GM12892 (cell line): ENCODE measurements around the gene GEMIN7.

Experiments used
- DNase-seq: peaks from one replicate; pipeline ENCODE4 v3.0.0; 2011; ENCODE audit not compliant: insufficient read length
- FAIRE-seq: peaks from 2 replicates; lab custom pipeline; 2011; peaks lifted over from hg19 to GRCh38; lab: Jason Lieb, UNC
- POLR2A ChIP-seq: IDR thresholded peaks from 2 replicates; pipeline ENCODE4 v1.6.1; 2011; ENCODE audit warnings: low read depth, low read length, control low read depth
- POLR2AphosphoS5 ChIP-seq: IDR thresholded peaks from 2 replicates; pipeline ENCODE4 v1.6.1; 2011; ENCODE audit warnings: low read depth, low read length, control low read depth
- TAF1 ChIP-seq: IDR thresholded peaks from 2 replicates; pipeline ENCODE4 v1.6.1; 2011; ENCODE audit warnings: low read depth, mild to moderate bottlenecking, control low read depth, low read length, borderline replicate concordance

Gene GEMIN7

DNA sequence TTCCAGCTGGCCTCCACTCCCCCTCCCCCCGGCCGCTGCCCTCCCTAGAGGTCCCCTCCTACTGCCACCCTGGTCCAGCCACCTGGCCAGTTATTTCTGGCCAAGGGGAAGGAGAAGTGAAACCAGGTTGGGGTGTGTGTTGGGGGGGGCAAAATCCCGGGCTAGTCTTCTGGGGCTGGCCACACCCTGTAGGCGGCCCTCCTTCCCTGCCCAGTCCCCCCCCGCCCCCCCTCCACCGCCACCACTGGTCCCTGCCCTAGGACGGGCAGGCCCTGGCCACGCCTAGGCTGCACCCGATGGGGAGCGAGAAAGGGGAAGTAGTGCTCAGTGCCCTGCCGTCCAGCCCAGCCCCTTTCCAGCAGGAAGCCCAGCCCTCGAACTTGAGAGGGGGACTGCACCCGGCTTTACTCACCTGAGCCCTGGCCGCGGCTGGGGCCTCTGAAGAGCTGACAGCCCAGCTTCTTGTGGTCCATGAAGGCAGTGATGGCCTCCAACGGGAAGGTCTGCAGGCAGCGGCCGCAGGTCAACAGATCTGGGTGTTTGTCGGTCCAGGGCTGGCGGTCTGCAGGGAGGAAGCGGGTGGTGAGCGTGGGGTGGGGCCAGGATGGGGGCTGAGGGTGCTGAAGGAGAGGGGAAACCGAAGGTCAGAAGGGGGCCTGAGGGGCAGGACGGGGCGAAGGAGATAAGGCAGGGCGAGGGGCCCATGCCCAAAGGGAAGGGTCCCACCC is 3.6 kb upstream of the GEMIN7 start:
- FAIRE-seq (peak; percentile 81), DNase-seq (peak; percentile 95)
- no peak; the same call in 1 of the 2 replicates for TF ChIP-seq POLR2A
- TF ChIP-seq POLR2AphosphoS5, result 0 out of 2 replicates have a peak, but pooled peaks have one; percentile 2
- 0 out of 2 replicates have a peak, but pooled peaks have one; percentile 18 for TF ChIP-seq TAF1

DNA sequence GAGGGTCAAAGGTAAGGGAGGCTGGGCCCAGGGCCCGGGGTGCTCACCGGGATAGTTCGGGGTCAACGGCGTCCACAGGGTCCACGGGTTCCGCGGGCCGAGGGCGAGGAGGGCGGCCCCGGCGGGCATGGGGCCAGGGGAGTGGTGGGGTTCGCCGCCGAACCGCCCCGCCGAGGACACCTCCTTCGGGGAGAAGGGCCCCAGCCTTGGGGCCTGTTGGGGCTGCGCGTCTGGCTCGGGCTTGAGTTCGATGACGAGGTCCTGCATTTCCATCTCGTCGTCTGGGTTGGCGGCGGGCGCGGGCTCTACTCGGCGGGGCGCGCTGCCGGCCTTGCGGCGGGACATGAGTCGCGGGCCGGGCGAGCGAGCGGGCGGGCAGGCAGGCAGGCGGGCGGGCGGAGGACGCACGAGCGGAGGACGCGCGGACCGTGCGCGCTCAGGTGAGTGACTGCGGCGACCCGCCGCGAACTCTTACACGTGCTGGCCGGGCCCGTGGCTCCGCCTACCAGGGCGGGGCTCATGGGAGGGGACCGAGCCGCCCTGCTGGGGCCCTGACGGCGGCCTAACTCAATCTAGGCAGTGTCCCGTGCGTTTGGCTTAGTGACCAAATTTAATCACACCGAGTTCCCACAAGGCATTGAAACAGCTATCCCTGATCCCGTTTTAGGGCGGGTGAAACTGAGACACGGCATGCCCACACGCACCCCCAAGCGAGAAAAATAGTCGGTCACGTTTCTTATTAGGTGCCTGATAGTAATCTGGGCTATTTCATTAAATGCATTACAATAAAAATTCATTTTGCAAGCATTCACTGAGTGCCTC is 2.8 kb upstream of the GEMIN7 start, which contains the start of gene ZNF296:
TSS of gene ZNF296 (minus strand) at position 450 of the 822 bp plus-strand sequence. CDS start at position 345, 105 bp downstream.
- DNase-seq (peak; percentile 86), FAIRE-seq (peak; percentile 95)
- TF ChIP-seq POLR2A, result peak; percentile 82
- peak; percentile 60; the same call in 1 of the 2 replicates for TF ChIP-seq POLR2AphosphoS5
- TF ChIP-seq TAF1, result peak; percentile 54; the same call in 1 of the 2 replicates

DNA sequence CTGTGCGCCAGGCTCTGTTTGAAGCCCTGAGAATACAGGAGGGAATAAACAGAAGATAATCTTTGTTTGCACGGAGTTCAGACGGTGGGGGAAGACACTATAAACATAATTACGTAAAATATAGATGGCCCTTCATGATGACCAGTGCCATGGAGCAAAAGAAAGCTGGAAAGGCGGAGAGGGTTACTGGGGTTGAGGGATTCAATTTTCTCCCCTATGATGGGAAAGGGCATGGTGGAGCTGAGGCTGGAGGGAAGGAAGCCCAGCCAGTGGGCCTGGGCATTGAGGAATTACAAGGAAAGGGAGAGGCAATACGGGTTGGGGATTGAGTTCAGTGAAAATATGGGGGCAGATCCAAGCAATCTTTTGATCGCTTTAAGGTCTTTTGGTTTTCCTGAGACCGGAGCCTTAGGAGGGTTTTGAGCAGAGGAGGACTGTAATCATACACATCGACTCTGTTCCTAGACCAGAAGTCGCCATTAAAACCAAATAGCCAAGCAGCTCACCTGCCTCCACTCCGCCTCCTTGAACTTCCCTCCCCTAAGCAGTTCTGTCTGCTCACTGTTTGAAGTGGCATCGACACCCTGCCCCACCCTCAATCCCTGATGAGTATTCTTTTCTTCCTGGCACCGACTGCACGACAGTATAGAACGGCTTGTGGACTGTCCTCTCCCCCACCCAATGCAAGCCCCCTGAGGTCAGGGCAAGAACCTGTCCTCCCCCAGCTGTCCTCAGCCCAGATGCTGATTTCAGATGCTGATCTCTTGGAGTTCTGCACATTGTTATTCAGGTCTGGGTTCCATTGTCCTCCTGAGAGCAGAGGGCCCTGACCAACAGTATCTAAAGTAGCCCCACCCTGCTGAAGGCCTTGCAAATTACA is 2.0 kb upstream of the GEMIN7 start:
- FAIRE-seq (no peak), DNase-seq (no peak)
- TF ChIP-seq POLR2A (no peak), TAF1 (no peak), POLR2AphosphoS5 (no peak)

DNA sequence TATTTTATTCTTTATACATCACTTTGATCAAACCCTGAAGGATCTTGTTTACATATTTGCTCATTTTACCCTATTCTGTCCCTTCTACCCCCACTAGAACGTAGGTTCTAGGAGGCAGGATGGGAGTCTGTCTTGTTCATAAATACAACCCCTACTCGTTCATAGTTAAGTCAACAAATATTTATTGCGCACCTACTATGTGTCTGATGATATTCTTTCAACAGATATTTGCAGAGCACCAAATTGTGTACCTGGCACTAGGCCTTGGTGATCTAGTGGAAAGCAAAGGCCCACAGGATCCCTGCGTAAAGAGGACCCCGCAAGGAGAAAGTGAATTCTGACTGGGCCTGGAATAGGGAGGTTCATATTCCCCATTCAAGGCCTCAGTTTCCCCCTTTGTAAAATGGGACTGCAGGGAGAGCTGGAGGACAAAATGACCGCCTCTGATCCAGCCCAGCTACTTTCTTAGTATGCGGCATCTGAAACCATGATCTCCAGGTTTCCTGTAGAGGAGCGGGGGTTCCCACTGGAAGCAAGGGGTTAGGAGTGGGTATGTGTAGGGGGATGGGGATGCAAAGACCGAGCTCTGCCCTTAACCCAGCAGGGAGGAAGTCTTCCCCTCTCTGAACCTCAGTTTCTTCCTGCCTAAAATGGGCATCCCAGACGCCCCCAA is 534 bp upstream of the GEMIN7 start:
- TF ChIP-seq TAF1 (no peak), POLR2A (no peak), POLR2AphosphoS5 (no peak; the same call in 1 of the 2 replicates)
- FAIRE-seq, result peak; percentile 61

DNA sequence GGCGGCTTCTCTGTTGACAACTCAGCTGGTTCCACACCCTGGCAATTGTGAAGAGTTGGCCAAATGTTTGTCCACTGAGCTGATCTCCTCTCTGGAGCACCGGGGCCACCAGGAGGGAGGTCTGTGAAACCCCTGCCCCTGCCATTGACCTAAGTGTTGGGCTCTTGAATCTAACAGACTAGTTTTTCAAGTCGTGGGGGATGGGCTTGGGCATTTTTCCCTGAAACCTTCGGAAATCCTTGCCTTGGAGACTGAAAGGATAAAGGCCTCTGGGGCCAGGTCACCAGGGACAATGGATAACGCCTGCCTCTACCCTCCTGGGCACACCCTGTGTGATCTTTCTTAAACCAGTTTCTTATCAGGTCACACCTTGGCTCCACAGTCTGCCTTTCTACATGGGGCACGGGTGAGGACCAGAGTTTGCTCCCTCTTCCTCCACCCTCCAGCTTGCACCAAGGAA is 881 bp downstream of the GEMIN7 start:
- no peak for FAIRE-seq
- TF ChIP-seq POLR2AphosphoS5, result no peak
- TF ChIP-seq TAF1, result no peak
- no peak for TF ChIP-seq POLR2A
- DNase-seq, result no peak

More for the DNA sequence above, 534 bp upstream of the GEMIN7 start:
- no peak for DNase-seq

DNA sequence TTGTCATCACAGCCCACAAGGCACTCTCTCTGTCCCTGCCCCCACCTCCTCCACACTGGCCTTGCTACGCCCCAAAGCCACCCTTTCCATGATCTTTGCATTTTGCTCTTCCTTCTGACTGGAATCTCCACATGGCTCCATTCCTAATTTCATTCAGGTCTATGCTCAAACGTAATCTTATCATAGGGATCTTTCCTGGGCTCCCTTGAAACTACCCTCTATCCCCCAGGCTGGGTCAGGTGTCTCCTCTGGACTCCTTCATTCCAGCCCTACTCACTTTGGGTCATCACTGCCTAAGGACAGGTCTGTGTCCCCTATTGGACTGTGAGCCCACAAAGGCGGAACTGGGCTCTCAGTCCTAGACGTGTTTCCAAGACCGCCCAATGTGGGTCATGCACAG is 3.1 kb downstream of the GEMIN7 start:
- no peak for TF ChIP-seq TAF1
- DNase-seq, result no peak
- no peak for FAIRE-seq

DNA sequence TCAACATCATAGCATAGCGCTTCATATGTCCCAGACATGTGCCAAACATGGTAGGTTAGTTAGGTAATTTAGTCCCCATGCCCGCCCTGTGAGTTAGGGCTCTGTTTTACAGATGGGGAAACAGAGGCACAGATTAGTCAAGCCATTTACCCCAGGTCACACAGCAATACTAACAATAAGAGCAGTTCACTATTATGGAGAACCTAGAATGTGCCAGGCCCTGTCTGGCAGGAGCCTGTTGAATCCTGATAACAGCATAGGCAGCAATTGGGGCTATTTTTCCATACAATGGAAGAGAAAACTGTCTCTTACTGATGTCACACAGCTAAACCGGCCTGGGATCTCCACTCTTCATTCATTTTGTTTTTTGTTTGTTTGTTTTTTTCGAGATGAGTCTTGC is 7.4 kb downstream of the GEMIN7 start:
- no peak for TF ChIP-seq POLR2AphosphoS5
- TF ChIP-seq POLR2A, result no peak
- no peak for TF ChIP-seq TAF1
- FAIRE-seq, result no peak
- DNase-seq, result no peak

DNA sequence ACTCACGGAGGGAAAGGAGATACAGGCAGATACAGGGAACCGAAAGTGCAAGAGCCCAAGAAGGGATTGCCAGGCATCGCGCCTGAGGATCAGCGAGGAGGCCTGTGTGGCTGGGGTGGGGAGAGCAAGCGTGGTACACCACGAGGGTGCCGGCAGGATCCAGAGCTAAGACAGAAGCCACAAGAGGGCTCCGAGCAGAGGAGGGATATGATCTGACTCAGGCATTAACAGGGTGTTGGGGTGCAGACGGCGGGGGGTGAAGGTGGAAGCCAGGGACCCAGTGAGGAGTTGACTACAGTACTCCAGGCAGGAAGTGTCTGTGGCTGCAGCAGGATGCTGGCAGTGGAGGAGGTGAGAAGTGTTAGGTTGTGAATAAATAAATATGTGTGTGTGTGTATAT is 8.5 kb downstream of the GEMIN7 start:
- TF ChIP-seq POLR2AphosphoS5, result no peak
- TF ChIP-seq TAF1, result no peak
- TF ChIP-seq POLR2A, result no peak
- no peak for FAIRE-seq

DNA sequence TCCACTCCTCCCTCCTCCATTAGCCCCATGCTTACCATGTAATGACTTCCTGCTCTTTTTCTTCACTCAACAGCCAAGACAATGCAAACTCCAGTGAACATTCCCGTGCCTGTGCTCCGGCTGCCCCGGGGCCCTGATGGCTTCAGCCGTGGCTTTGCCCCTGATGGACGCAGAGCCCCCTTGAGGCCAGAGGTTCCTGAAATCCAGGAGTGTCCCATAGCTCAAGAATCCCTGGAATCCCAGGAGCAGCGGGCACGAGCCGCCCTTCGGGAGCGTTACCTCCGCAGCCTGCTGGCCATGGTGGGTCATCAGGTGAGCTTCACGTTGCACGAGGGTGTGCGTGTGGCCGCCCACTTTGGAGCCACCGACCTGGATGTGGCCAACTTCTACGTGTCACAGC is 11.0 kb downstream of the GEMIN7 start:
- DNase-seq (no peak), FAIRE-seq (no peak)
- no peak for TF ChIP-seq TAF1
- TF ChIP-seq POLR2A, result no peak
- TF ChIP-seq POLR2AphosphoS5, result no peak

More for the DNA sequence above, 8.5 kb downstream of the GEMIN7 start:
- DNase-seq, result no peak

DNA sequence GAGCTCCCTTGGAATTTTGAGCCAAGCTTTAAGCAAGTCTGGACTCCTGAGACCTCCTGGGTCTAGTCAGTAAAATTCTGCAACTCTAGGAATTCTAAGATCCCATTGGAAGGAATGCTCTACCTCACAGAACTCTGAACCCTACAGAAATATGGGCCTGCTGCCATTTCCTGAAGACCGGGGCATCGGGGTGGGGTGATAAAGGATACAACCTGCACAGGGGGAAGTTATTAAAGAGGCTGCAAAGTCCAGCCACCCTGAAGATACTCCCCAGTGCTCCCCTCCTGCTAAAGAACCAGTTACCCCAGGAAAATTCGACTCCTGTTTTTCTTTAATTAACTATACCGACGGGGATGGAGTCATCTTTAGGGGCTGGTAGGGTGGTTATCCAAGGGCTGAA is 11.5 kb downstream of the GEMIN7 start:
- no peak for FAIRE-seq
- no peak for DNase-seq
- no peak for TF ChIP-seq POLR2A
- no peak for TF ChIP-seq TAF1
- no peak for TF ChIP-seq POLR2AphosphoS5
